ENCODE measurements around the gene SPON1.

Gene SPON1

DNA sequence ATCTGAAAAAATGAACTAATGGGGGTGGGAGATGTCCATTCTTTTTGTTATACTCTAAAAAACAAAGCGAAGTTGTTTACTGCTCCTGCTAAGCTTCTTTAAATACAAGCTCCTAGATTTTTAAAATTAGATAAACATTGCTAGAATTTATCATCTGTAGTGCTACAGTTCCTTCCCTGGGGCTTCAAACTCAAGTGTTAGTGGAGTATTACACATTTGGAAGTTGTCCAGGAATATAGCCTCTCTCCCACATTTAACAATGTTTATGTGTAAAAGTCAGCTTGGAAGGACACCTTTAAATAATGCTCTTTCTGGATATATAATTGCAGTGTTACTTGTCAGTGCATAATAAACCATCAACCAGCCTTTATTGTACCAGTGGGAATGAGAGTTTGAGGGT, 155.5 kb downstream of the SPON1 start:
- DNase-seq: no peak
- H3F3A ChIP-seq (ENCODE audit: insufficient read depth, low read length): no peaks in the 10 kb centered on the region
- TF ChIP-seq EZH2phosphoT487 (IDR thresholded peaks at IDR 0.05; ENCODE audit: low read length) (no peak), EZH2 (optimal IDR thresholded peaks at IDR 0.05; ENCODE audit: low read depth, low read length) (no peak)
- TF ChIP-seq, protein P1, sequence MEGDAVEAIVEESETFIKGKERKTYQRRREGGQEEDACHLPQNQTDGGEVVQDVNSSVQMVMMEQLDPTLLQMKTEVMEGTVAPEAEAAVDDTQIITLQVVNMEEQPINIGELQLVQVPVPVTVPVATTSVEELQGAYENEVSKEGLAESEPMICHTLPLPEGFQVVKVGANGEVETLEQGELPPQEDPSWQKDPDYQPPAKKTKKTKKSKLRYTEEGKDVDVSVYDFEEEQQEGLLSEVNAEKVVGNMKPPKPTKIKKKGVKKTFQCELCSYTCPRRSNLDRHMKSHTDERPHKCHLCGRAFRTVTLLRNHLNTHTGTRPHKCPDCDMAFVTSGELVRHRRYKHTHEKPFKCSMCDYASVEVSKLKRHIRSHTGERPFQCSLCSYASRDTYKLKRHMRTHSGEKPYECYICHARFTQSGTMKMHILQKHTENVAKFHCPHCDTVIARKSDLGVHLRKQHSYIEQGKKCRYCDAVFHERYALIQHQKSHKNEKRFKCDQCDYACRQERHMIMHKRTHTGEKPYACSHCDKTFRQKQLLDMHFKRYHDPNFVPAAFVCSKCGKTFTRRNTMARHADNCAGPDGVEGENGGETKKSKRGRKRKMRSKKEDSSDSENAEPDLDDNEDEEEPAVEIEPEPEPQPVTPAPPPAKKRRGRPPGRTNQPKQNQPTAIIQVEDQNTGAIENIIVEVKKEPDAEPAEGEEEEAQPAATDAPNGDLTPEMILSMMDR (IDR thresholded peaks at IDR 0.05; ENCODE audit: low read length): no peak

DNA sequence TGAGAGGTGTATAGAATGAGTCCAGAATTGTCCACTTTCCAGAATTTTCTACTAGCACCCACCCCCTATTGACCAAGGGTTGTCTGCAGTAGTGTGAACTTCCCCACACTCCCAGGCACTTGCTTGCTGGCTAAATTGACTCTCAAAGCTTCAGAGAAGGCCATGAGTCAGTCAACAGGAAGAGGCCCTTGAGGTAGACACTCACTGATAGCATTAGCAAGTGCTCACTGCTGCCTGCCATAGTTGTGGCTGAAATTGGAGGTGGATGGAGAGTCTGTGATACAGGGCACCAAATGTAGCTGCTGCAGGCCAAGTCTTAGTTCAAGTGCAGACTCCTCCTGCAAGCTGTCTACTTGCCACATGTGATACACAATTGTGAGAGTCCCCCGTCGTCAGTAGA, 156.8 kb downstream of the SPON1 start:
- no peak overlapping the region for H2AFZ ChIP-seq (ENCODE audit: low read length)

More for the DNA sequence above, 155.5 kb downstream of the SPON1 start:
- no peaks in the 10 kb centered on the region for H3K79me2 ChIP-seq (ENCODE audit: low read length)
- no peak overlapping the region for H3K27ac ChIP-seq (ENCODE audit: low read length)
- H3K9ac ChIP-seq (ENCODE audit: low read length): no peak overlapping the region
- no peaks in the 10 kb centered on the region for H3K4me1 ChIP-seq (ENCODE audit: low read length)
- H3K4me2 ChIP-seq (ENCODE audit: low read depth, low read length): no peak overlapping the region
- no peak overlapping the region for H3K4me3 ChIP-seq (ENCODE audit: low read length)
- H4K20me1 ChIP-seq (ENCODE audit: insufficient read depth, low read length): no peaks in the 10 kb centered on the region
- no peaks in the 10 kb centered on the region for H3K27me3 ChIP-seq (replicated peaks; ENCODE audit: insufficient read depth, low read length)
- H3K9me2 ChIP-seq (replicated peaks; ENCODE audit: insufficient read depth, low read length): no peaks in the 10 kb centered on the region
- no peak overlapping the region for H2AFZ ChIP-seq (ENCODE audit: low read length)
- H3K9me3 ChIP-seq (replicated peaks; ENCODE audit: insufficient read depth, low read length): no peaks in the 10 kb centered on the region
- no peaks in the 10 kb centered on the region for H3K36me3 ChIP-seq (replicated peaks; ENCODE audit: insufficient read depth, low read length)

DNA sequence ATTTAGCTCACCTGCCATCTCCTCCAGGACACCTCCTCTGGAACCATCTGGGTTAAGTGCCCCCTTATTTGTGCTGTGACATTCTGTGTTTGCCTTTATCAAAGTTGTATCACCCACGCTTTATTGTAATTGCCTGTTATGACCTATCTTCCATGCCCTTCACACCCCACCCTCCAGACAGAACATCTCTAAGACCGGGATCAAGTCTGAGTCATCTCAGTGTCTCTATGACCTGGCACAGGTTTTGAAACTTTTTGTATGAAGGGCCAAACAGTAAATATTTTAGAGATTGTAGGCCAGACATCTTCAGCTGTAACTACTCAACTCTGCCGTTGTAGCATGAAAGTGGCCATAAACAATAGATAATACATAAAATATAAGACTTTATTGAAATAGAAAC, 161.8 kb downstream of the SPON1 start:
- no peak overlapping the region for H2AFZ ChIP-seq (ENCODE audit: low read length)
- no peaks in the 10 kb centered on the region for H3K9me2 ChIP-seq (replicated peaks; ENCODE audit: insufficient read depth, low read length)
- H3K27ac ChIP-seq (ENCODE audit: low read length): no peak overlapping the region
- DNase-seq: no peak
- no peaks in the 10 kb centered on the region for H3K27me3 ChIP-seq (replicated peaks; ENCODE audit: insufficient read depth, low read length)
- no peaks in the 10 kb centered on the region for H3K36me3 ChIP-seq (replicated peaks; ENCODE audit: insufficient read depth, low read length)
- no peak overlapping the region for H3K4me2 ChIP-seq (ENCODE audit: low read depth, low read length)
- H3K9me3 ChIP-seq (replicated peaks; ENCODE audit: insufficient read depth, low read length): no peaks in the 10 kb centered on the region
- no peaks in the 10 kb centered on the region for H3F3A ChIP-seq (ENCODE audit: insufficient read depth, low read length)
- no peak overlapping the region for H3K4me3 ChIP-seq (ENCODE audit: low read length)
- H3K9ac ChIP-seq (ENCODE audit: low read length): no peak overlapping the region
- no peaks in the 10 kb centered on the region for H3K4me1 ChIP-seq (ENCODE audit: low read length)
- H4K20me1 ChIP-seq (ENCODE audit: insufficient read depth, low read length): no peaks in the 10 kb centered on the region
- no peaks in the 10 kb centered on the region for H3K79me2 ChIP-seq (ENCODE audit: low read length)
- no peak for TF ChIP-seq EZH2phosphoT487 (IDR thresholded peaks at IDR 0.05; ENCODE audit: low read length)
- TF ChIP-seq EZH2 (optimal IDR thresholded peaks at IDR 0.05; ENCODE audit: low read depth, low read length): no peak
- TF ChIP-seq, protein P1 (IDR thresholded peaks at IDR 0.05; ENCODE audit: low read length): no peak

More for the DNA sequence above, 156.8 kb downstream of the SPON1 start:
- no peaks in the 10 kb centered on the region for H3F3A ChIP-seq (ENCODE audit: insufficient read depth, low read length)
- no peak overlapping the region for H3K27ac ChIP-seq (ENCODE audit: low read length)
- no peak for DNase-seq
- no peaks in the 10 kb centered on the region for H3K9me2 ChIP-seq (replicated peaks; ENCODE audit: insufficient read depth, low read length)
- H4K20me1 ChIP-seq (ENCODE audit: insufficient read depth, low read length): no peaks in the 10 kb centered on the region
- no peaks in the 10 kb centered on the region for H3K36me3 ChIP-seq (replicated peaks; ENCODE audit: insufficient read depth, low read length)
- no peaks in the 10 kb centered on the region for H3K4me1 ChIP-seq (ENCODE audit: low read length)
- no peaks in the 10 kb centered on the region for H3K27me3 ChIP-seq (replicated peaks; ENCODE audit: insufficient read depth, low read length)
- H3K9me3 ChIP-seq (replicated peaks; ENCODE audit: insufficient read depth, low read length): no peaks in the 10 kb centered on the region
- no peak overlapping the region for H3K4me3 ChIP-seq (ENCODE audit: low read length)
- no peak overlapping the region for H3K9ac ChIP-seq (ENCODE audit: low read length)
- TF ChIP-seq EZH2 (optimal IDR thresholded peaks at IDR 0.05; ENCODE audit: low read depth, low read length) (no peak), EZH2phosphoT487 (IDR thresholded peaks at IDR 0.05; ENCODE audit: low read length) (no peak)
- TF ChIP-seq, protein P1 (IDR thresholded peaks at IDR 0.05; ENCODE audit: low read length): no peak
- no peaks in the 10 kb centered on the region for H3K79me2 ChIP-seq (ENCODE audit: low read length)
- H3K4me2 ChIP-seq (ENCODE audit: low read depth, low read length): no peak overlapping the region
